ENCODE measurements around the gene BMPER.

Gene BMPER

DNA sequence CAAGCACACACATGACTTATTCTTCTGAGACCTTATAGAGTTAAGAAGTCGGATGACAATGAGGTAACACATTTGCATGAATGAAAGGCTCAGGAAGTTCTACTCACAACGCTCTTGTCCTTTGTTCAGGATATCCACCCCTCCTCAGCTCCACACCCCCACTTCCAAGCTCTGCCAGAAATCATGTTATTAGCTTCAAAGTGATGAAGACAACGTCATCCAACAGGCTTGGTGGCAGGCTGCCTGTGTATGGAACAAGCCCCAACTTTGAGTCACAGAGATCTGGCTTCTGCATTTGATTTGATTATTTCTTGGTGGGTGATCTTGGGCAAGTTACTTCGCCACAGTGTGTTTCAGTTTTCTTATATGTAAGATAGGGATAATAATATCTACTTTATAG lies 12.4 kb upstream of the BMPER start:
- no peak for DNase-seq

DNA sequence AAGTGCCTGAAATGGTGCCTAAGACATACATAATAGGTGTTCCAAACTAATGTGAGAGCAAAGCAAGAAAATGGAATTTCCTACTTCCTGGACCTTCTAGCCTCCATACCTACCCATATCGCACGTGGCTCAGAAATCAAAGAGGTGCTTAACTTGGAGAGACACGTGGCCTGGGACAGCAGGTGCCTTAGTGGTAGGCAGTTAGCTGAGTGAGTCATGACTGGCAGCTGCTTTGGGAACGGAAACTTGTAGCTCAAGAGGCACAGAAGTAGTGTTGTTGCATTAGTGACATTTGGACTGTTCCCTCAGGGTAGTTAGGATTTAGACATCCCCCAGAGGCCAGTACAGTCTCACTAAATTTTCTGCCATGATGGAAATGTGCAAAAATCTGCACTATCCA lies 12.0 kb upstream of the BMPER start:
- no peak for DNase-seq

DNA sequence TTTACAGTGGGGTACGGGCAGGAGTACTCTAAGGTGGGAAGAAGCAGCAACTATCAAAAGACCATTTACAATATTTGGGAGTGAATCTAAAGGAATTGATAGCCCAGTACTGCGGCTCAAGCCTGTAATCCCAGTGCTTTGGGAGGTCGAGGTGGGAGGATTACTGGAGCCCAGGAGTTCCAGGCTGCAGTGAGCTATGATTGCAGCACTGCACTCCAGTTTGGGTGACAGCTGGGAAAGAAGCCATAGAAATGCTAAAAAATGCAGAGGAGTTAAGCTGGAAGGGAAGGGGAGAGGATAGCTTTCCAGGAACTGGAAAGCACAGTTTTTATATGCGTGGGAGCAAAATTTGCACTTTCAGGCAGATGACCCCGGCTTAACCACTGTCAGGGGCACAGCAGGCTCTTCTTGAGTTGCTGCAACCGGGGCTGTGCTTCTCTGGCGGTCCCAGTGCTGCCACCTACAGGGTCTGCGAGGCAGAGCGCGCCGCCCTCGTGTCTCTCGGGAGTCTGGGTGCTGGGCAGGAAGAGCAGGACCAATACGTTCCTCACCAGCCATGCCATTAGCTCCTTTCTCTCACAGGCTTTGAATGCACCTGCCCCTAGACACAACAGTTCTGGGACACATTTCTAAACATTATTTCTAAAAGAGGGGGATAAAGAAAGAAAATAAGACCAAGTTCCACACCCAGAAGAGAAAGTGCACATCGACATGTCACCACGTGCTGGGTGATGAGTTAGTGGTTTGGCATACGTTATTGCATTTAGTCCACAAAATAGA lies 10.1 kb upstream of the BMPER start:
- DNase-seq: peak; percentile 74 to 83

DNA sequence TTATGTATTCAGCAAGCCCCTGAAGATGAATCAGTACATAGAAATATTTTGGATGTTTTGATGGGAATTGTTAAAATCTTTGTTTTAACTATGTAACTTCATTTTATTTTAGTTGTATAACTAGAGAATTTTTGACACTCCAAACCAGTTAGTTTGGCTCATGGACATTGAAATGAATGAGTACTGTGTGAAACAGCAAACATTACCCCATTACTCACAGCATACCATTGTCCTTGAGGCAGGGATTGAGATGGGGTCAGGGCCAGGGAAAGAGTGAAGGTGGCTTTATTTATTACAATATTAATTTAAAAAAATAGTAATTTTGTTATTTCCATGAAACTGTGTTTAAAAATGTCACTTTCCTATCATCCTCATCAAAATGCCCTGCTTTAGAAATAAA lies 4.8 kb upstream of the BMPER start:
- DNase-seq: no peak

DNA sequence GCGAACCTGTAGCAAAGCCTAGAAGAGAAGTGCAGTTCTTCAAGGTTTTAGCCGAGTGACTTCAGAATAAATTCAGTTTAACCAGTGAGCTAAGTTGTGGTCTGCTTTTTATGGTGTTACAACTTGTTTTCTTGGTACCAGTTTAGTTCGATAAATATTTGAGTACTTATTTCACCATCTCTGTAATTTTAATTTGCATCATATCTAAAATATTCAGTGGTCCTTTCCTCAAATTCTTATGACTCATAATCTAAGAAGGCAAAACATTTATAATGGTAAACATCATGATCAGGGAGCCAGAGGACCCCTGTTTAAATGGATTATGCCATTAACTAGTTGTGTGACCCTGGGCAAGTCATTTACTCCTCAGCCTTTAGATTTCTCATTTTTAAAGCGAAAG lies 4.1 kb upstream of the BMPER start:
- no peak for DNase-seq

DNA sequence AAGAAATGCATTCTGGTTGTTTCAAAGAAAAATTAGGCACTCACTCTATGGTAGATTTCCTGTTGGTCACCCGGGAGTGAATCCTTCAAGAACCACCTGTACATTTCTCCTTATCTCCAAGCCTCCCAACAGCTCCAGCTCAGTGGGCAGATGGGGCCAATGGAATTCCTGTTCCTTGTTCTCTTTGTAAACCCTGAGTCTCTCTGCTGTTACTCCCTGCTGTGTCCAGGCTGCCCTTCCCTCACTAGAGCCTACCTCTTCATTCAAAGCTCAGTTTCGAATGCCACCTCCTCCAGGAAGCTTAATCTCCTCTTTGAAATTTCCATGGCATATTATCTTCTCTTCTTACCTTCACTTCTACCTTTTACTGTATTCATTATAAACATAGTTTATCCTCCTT lies 3.5 kb upstream of the BMPER start:
- DNase-seq: no peak

DNA sequence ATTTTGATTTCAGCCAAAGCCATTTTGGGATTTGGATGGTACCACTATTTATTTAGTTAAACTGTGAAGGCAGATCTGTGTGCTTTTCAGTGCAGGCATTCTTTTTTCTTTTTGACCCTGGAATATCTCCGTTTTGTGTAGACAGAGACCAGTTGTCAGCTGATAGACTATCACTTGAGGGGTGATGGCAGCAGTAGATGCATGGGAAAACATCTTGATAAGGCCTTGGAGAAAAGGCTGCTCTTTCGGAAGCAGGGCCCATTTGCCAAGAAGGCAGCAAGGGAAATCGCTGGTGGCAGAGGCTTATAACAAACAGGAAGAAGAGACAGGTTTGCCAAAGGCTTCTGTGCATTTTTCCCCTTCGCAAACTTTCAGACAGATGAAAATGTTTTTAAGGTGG lies 2.6 kb upstream of the BMPER start:
- no peak for DNase-seq

DNA sequence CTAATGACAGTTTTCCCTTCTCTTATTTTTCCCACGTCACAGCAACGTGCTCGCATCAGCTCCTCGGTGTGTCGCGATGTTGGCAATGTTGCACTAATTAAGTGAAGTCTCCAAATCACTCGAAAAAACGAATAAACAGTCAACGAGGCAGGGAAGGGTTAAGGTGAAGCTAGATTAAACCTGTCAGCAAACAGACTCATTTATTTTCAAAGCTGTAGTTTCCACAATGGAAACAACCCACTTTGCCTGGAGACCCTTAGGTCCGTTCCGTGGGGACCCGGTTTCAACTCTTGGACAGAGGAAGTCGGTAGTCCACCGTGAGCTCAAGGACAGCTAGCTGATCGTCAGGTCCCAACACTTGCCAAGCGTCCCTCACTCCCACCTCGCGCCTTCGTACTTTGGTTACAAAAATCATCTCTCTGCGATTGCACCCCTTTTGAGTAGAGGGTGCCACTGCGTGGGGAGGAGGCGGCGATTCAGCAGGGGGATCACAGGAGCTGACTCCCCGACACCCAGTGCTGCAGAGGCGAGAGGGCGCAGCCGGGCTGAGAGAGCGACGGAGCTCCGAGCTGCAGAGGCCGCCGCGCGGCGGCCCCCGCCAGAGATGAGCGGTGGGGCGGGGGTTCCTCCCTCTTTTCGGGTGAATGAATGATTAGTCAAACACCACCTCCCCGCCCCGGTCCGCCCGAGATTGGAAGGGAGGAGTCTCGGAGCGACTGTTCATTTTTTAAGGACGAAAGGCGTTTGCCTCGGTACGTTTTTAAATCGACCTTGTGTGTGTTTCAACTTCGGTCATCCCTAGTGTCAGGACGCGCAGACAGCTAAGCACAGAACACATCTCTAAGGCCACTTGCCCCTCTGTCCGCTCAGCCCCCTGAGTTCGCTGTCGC lies 1.3 kb upstream of the BMPER start:
- peak; percentile 24 to 51 for DNase-seq

DNA sequence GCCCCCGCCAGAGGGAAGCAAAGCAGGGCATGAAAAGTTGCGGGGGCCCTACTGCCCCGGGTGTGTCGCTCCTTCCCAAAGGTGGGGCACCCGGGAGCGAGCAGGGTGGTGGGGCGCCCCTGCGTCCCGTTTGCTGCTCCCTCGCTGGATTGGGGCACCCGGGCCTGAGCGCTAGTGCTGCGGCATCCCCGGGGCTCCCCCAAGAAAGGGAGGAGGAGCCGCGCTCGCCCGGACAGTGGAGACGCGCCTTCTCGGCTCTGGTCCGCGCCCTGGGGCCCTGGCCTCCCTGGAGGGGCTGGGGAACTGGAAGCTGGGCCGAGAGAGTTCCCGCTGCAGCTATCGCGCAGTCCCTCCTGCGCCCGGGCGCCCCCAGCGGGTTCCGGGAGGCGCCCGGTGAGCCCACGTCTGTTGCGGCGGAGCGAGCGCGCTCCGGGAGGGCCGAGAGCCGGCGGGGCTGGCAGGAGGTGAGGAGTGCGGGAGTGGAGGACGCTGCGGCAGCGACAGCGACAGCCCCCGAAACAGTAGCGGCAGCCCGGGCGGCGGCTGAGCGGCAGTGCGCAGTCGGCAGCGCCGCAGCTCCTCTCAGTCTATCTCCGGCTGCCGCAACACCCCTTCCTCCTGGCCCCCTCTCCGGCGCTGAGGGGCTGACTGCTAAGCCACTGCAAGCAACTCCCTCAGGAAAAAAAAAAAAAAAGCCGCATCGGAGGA lies 504 bp upstream of the BMPER start:
- peak in 1 of 2 donors; percentile 35 for DNase-seq

DNA sequence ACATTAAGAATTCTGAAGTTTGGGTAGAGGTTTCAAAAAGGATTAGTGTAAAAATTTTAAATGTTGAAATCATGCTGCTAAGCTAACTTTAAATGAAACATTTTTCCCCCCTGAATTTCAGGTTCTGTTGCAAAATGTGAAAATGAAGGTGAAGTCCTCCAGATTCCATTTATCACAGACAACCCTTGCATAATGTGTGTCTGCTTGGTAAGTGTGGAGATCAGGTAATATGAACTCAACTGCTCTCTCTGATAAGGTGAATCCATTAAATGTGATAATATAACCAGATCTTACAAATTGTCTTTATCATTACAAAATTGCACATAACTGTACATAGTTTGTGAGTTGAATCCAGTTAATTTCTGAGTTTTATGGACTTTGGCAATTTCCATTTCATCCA lies 1.4 kb downstream of the BMPER start:
- DNase-seq: no peak

DNA sequence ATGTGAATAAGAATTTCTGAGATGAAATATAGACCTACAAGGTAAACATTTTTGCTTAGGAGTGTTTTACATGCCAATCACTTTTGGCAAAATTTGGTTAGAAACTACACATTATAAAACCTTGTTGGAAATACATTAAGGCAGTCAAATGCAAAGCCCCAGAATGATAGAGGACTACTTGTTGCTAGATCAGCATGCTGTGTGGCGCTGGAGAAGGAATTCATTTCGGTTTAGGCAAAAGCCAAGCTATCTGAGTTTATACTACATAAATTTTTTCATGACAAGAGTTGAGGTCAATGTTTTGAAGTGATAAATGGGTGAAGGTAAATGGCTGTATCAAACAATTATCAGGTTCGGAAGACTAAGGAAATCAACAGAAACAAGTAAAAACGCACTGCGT lies 2.3 kb downstream of the BMPER start:
- no peak for DNase-seq

DNA sequence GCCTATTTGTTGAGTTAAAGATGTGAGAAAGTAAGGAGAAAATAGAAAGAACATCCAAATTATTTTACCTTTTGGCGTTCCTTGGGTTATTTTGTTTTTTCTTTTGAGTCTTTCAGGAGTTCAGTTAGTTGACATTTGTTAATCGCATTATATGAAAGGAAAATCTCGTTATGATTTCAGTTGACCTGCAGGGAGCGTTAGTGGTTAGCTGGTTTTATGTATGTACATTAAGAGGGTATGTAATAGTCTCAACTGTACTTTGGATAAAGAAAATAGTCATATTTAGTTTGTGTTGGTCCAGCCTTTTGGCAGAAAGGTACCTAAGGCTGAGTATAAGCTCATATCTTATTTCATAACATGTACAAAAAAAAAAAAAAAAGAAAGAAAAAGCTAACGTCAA lies 4.0 kb downstream of the BMPER start:
- DNase-seq: no peak

DNA sequence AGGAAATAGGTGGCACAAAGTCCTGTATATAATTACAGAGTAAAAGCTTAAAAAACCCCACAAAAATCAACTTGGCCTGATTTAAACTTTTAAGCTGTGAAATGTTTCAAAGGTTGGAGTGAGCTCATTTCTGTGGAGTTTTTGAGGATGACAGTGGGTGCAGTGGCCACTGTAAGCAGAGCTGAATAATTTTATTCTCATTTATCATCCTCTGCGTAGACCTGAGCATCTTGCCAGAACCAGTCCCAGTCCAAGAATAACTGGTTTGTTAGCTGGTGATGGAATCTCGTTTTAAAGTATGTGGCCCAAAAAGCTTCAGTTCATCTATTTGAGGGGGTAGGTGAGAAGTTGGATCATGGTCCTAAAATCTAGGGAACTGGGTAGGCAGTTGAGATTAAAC lies 4.4 kb downstream of the BMPER start:
- no peak for DNase-seq

DNA sequence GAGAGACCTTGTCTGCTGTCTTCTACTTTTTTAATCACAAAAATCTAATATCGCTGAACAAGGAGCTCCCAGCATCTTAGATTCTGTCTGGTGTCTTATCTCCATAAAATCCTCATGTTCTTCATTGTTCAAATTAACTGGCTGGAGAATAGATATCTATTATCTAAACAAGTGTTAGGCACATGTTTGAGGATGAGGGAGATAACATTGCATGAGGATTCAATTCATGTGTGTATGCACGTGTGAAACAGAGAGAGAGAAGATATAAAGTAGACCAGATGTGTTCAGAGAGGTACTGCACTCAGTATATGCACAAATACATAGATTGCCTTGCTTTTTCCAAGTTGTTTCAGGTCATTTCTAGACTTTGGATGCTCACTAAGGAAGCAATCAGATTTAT lies 5.4 kb downstream of the BMPER start:
- DNase-seq: no peak

DNA sequence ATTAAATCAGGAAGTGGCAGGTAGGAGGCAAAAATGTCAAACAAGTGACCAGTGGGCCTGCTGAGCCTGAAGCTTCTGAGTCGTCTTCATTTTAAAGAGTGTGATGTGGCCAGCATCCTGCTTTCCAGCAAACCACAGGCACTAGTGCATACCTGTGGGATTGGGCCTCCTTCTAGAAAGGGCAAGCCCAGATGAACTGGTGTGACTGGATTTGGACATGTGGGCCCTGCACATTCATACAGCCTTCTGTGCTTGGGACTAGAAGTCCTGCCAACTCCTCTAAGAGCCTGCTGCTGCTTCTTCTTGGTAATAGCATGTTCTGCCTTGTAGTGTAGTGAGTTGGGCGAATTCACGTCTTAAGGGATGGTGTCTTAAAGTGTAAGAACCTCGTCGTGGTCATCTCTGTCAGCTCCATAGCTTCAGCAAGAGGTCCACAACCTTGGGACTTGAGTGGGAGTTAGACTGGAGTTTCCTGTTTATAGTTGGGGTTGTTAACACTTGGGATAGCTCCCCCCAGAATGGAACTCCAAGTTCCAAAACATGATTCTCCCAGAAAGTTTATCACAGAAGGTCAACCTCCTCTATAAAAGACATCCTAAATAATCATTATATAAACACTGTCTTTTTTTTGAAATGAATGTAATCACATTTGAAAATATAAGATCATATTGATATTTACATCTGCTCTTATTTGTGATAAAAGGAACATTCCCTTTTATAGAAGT lies 11.2 kb downstream of the BMPER start:
- DNase-seq: no peak

DNA sequence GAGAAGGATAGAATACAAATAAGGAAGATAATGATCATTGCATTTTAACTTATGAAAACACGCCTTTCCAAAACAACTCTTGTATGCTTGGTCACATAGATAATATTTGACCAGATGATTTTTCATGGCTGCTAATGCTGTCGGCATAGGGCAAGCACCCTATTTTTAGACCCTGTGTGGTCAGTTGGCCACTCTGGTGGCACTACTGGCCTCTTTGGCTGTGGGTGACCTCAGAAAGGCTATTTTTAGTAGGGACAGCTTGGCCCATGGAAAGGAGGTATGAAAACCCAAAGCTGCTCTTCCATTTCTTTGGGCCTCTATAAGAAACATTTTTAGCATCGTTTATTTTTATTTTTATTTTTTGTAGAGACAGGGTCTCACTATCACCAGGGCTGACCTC lies 12.3 kb downstream of the BMPER start:
- no peak for DNase-seq

DNA sequence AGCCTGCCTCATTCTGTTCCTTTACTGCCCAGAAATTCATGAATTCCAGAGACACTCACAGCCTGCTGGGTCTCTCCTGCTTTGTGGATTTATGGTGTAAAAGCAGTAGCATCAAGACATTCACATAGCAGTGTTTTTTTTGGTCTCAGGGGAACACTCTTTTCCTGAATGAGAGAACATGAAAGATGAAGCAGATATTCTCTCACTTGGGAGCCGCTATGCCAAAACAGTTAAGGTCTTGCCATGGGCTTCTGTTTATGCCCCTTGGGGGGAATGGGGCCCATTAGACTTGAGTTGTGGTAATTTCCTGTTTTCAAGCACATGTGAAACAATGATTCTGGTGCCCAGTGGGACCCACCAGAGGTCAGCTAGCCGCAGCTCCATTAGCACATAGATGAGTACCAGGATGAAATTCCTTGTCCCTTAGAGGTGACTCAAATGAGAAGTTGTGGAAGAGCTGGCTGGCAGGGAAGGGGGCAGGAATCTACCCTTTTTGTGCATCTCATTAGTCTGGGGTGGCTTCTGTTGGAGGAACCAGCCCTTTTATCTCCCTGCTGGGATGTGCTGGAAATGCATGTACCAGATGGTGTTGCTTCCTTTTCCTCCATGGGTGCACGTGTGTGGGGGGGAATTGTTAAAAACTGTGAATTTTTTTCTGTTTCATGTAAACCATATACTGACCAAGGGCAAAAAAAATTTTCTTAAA lies 13.3 kb downstream of the BMPER start:
- no peak for DNase-seq

DNA sequence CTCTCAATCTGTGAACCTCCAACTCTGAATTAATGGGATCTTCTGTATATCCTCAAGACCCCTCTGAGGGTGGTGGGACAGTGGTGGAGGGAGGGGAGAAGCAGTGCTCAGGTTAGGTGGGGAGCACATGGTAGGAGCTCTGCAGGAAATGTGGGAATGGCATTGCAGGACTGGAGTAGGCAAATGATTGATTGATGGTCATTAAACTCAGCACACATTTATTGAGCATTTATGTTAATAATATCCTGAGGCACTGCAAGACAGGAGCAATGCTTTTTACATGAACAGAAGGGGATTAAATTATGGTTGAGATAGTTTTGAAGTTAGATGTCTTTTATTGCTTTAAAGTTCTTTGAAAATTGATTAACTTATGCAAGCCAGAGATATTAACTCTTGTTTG lies 14.1 kb downstream of the BMPER start:
- DNase-seq: no peak

DNA sequence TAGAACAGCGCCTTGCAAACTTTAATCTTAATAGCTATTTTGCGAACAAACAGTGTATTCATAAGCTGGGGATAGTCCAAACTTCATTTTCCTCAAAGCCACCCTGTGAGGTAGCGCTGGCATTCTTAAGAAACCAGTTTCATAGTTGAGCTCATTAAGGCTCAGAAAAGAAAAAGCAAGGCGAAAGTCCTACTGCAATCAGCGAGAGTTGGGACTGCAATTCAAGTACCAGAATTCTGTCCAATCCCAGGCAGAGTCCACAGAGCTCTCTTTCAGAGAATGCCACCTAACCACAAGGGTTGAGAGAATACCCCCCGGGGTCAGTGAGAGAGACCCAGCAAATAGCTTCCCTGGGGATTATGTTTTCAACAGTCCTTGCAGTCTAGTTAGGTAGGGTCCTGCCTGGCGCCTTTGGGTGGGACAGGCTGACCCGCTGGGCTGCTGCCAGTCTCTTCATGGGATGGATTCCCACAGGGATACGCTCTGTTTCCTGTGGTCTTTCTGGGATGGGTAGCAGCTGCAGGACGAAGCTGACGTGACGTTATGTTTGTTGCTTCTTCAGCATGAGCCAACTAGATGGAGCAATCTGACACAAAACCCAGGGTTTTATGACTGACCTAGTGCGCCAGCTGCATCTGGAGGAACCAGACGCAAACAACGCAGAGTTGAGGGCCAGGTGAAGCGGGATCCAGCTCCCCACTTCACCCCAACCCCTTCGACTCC lies 16.0 kb downstream of the BMPER start:
- no peak for DNase-seq

DNA sequence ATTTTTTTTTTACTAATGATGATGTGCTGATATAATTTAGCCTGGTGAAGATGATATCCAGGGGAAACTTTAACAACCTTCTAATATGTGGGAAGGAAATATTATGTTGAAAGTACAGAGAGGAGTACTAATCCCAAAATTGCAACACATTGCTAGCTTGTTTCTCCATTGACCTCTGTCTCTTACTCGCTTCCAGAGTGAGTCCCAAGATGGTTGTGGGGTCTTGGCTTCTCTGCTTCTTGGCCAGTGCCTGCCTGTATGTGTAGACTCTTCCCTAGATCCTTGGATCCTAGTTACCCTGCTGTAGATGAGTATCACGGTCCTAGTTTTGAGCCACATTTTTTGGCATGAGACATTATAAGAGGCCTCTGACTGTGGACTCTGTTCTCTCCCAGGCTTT lies 17.5 kb downstream of the BMPER start:
- DNase-seq: no peak

DNA sequence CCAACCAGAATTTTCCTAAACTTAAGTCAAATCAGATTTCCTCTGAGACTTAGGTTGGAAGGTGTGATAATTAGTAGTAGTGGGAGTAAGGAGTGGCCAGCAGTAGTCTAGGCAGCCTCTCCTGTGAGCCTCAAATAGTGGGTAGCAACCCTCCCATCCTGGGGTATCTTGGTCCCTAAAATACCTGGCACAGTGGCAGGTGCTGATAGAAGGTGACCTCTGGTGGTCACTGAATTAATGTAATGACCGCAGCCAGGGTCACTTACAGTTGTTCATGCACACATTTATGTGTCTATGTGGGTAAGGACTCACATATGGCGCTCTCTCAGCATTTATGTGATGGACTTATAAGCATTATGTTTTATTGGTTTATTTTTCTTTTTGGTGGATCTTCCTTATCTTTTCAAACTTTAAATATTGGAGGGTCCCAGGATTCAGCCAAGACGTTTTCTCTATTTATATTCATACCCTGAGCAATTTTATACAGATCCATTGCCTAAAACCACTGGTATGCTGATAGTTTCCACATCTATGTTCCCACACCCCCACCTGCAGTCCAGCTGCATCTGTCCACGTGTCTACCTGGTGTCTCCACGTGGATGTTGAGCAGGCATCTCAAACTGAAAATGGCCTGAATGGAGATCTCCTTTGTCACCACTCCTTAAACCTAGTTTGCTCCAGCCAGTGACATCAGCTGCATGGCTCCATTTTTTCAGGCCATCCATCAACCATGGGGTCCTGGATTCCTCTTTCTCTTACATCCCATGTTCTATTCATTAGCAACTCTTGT lies 18.3 kb downstream of the BMPER start:
- no peak for DNase-seq
